Measurements from ENCODE around the gene GAPT. TPM values are rescaled to one million over a fixed set of nuclear protein-coding genes. Genes with fewer than 3 reads are reported as not detected.

Gene GAPT
- total RNA-seq, 1 donor from 2014 or later = 1.6 TPM

GRCh38 chr5:58497921-58498320 lies 6.7 kb downstream of the GAPT start:
- Mint-ChIP-seq H3K4me3 (no peak overlapping the region), H3K36me3 (no peaks in the 10 kb centered on the region), H3K9me3 (no peaks in the 10 kb centered on the region), H3K27me3 (ENCODE audit: low read depth) (no peaks in the 10 kb centered on the region), H3K4me1 (peaks cover 13% of the 10 kb centered on the region), H3K27ac (no peak overlapping the region)
- TF ChIP-seq CTCF (IDR thresholded peaks at IDR 0.05; ENCODE audit: unreplicated experiment) = no peak
- DNase-seq (ENCODE audit: low spot score in 2 of 2, unreplicated experiment in 2 of 2) = no peak

- no peak overlapping the region for H3K4me3 Mint-ChIP-seq
- no peak overlapping the region for H3K27ac Mint-ChIP-seq
- peaks cover 9% of the 10 kb centered on the region for H3K4me1 Mint-ChIP-seq
- DNase-seq (ENCODE audit: low spot score in 2 of 2, unreplicated experiment in 2 of 2) = peak in 1 of 2 experiments; percentile 52
- peak; percentile 65 for TF ChIP-seq CTCF (IDR thresholded peaks at IDR 0.05; ENCODE audit: unreplicated experiment)
- no peaks in the 10 kb centered on the region for H3K27me3 Mint-ChIP-seq (ENCODE audit: low read depth)
- H3K9me3 Mint-ChIP-seq = no peaks in the 10 kb centered on the region
- no peaks in the 10 kb centered on the region for H3K36me3 Mint-ChIP-seq
Observed at GRCh38 chr5:58498340-58498942, 7.2 kb downstream of the GAPT start.

DNA sequence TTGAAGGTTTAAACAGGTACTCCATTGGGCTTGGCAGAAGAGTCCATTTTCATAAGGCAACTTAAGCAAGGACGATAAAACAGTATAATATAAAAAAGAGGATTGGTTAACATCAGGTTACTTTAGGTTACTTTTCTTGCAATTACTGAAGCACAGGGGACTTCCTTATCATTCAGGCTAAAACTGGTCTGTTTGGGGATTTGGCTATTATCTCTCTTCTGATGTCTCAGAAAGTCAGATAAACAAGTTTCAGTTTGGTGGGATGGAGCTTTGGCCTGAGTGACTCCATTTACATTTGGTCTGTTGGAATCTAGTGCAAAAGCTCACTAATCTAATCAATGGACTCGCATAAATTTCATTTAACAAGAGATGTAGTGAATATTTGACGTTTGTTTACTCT lies 8.0 kb downstream of the GAPT start:
- no peak for DNase-seq (ENCODE audit: low spot score in 2 of 2, unreplicated experiment in 2 of 2)
- H3K27ac Mint-ChIP-seq = no peak overlapping the region
- H3K9me3 Mint-ChIP-seq = no peaks in the 10 kb centered on the region
- no peaks in the 10 kb centered on the region for H3K27me3 Mint-ChIP-seq (ENCODE audit: low read depth)
- H3K4me1 Mint-ChIP-seq = peaks cover 9% of the 10 kb centered on the region
- no peak for TF ChIP-seq CTCF (IDR thresholded peaks at IDR 0.05; ENCODE audit: unreplicated experiment)
- H3K36me3 Mint-ChIP-seq = no peaks in the 10 kb centered on the region
- no peak overlapping the region for H3K4me3 Mint-ChIP-seq

- no peak for TF ChIP-seq CTCF (IDR thresholded peaks at IDR 0.05; ENCODE audit: unreplicated experiment)
- peaks cover 13% of the 10 kb centered on the region for H3K4me1 Mint-ChIP-seq
- peak overlapping the region; percentile 28 for H3K27ac Mint-ChIP-seq
- no peak overlapping the region for H3K4me3 Mint-ChIP-seq
- no peaks in the 10 kb centered on the region for H3K9me3 Mint-ChIP-seq
- H3K27me3 Mint-ChIP-seq (ENCODE audit: low read depth) = no peaks in the 10 kb centered on the region
- no peak for DNase-seq (ENCODE audit: low spot score in 2 of 2, unreplicated experiment in 2 of 2)
- no peaks in the 10 kb centered on the region for H3K36me3 Mint-ChIP-seq
Observed at GRCh38 chr5:58499941-58500340, 8.7 kb downstream of the GAPT start.

- no peak for DNase-seq (ENCODE audit: low spot score in 2 of 2, unreplicated experiment in 2 of 2)
- H3K4me3 Mint-ChIP-seq = no peak overlapping the region
- no peak for TF ChIP-seq CTCF (IDR thresholded peaks at IDR 0.05; ENCODE audit: unreplicated experiment)
- H3K4me1 Mint-ChIP-seq = peaks cover 17% of the 10 kb centered on the region
- H3K27me3 Mint-ChIP-seq (ENCODE audit: low read depth) = no peaks in the 10 kb centered on the region
- H3K9me3 Mint-ChIP-seq = no peaks in the 10 kb centered on the region
- no peaks in the 10 kb centered on the region for H3K36me3 Mint-ChIP-seq
- no peak overlapping the region for H3K27ac Mint-ChIP-seq
Observed at GRCh38 chr5:58501778-58502417, 10.7 kb downstream of the GAPT start.
